Hematopoietic multipotent progenitor cell (in vitro differentiated cells): Measurements from ENCODE around the gene FMNL2. TPM values are rescaled to one million over a fixed set of nuclear protein-coding genes. Genes with fewer than 3 reads are reported as not detected.
"Not testable (repeated sequence)": the region's sequence is repeated elsewhere in the genome, so short reads cannot be mapped to it uniquely, and the experiment has no call there.

Experiments
- DNase-seq, 3 donors: peaks; one replicate each; pipeline ENCODE4 v3.0.0-alpha.2; 2011 to 2015; ENCODE audit warnings: low read depth in 2 of 3, low spot score in 2 of 3
- total RNA-seq: library from RNA; depleted of rRNA; stranded (reverse); fragments of >200 nt; gene quantifications from one replicate; pipeline ENCODE4 v1.2.3, GENCODE V29; 2012

Gene FMNL2
- total RNA-seq, 1 donor, result 0.54 TPM

DNA sequence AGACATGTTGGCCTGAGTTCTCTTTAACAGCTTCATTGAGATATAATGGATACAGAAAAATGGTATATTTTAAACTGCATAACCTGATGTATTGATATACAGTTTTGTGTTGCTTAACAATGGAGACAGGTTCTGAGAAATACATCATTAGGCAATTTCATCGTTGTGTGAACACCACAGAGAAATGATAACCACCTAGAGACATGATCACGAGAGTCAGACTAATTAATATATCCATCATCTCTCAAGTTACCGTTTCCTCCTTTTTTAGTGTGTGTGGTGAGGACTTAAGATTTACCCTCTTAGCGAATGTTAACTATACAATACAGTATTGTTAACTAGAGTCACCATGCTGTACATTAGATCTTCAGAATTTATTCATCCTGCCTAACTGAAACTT is 178.1 kb downstream of the FMNL2 start:
- no peak for DNase-seq

- DNase-seq, result no peak
Measured at GRCh38 chr2:152513681-152514080, 178.7 kb downstream of the FMNL2 start.

DNA sequence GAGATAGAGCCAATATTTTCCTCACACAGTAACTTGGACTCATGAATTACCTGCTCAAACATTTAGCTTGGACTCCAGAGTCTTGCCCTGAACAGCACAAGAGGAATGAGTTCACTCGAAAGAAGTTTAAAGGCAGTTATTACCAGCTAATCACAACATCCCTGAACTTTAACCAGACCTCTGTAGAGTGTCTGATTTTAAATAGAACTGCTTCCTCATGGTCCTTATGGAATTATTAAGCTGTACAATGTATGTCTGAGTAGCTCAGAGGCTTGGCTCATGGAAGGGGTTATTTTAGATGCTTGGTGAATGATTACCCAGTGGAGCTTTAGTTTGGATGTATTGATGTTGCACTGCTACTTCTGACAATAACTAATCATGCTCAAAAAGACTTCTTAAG is 183.1 kb downstream of the FMNL2 start:
- DNase-seq, result no peak

DNA sequence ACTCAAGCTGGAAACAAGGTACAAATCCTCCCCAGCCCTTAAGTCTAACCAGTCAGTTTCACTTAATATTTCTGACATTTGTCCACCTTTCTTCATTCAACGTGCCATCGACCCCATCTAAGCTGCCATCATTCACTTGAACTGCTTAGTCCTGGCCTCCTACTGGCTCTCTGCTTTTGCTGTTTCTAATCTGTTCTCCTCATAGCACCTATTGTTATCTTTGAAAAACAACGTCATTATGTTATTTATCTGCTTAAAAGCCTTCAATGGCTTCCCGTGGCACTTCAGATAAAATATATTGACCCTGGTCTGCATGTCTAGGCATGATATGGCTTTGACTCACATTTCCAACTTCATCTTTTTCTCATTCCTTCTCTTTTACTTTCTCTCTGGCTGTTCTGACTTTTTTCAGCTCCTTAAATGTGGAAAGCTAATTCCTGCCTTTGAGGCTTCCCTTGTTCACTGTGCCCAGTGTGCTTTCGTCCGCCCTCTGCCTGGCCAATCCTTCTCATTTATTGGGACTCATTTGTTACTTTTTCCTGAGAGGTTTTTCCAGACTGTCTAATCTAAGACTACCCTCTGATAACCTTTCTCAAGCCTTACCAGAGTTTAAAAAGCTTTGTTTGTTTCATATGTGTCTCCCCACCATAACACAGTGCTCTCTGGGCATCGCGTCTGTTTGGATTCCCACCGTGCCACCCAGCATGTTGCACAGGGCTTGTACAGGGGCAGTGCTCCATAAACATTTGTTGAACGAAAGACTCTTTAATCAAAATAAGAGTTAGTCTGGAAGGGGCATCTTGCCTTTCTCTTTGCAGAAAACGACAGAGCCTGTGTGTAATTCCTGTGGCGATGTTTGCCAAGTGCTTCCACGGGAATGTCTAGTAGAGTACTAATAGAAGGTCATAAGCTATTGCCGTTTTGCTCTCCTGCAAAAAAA is 183.9 kb downstream of the FMNL2 start:
- no peak for DNase-seq

DNA sequence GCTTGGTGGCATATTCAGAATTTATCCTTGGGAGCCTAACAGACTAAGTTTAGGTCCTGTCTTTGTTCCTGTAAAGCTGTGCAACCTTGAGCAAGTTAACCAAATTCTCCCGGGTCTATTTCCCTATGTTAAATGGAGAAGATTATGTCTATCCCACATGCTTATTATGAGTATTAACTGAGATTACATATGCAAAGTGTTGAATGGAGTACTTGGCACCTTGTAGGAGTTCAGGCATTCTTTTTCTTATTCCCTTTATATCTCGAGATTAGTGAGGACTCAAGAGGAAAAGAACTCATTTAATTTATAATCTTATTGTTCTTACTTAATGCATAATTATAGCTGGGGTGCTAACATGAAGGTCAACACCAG is 184.6 kb downstream of the FMNL2 start:
- no peak for DNase-seq

DNA sequence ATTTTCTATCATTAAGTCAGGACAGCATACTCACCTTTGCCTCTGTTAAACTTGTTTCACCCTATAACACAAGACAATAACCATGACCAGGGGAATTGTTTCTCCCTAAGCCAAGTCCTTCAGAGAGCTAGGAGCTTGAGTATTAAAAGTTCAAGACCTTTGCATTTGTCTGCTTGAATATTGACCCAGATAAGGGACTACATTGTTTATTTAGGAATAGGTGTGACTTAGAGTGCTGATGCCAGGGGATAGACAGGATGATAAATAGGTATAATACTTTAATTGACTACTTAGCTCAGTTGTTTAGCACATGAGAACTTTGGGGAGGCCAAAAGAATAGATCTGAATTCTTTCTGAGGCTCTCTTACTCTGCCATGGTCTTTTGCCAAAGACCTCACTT is 185.8 kb downstream of the FMNL2 start:
- no peak for DNase-seq

- DNase-seq, result not testable (repeated sequence)
Measured at GRCh38 chr2:152522446-152522845, 187.5 kb downstream of the FMNL2 start.

- DNase-seq, result no peak
Measured at GRCh38 chr2:152523091-152523490, 188.1 kb downstream of the FMNL2 start.

- DNase-seq, result no peak
Measured at GRCh38 chr2:152525277-152525838, 190.4 kb downstream of the FMNL2 start.

- DNase-seq, result no peak
Measured at GRCh38 chr2:152529420-152530115, 194.6 kb downstream of the FMNL2 start.

GRCh38 chr2:152532241-152532640 is 197.3 kb downstream of the FMNL2 start:
- no peak for DNase-seq

DNA sequence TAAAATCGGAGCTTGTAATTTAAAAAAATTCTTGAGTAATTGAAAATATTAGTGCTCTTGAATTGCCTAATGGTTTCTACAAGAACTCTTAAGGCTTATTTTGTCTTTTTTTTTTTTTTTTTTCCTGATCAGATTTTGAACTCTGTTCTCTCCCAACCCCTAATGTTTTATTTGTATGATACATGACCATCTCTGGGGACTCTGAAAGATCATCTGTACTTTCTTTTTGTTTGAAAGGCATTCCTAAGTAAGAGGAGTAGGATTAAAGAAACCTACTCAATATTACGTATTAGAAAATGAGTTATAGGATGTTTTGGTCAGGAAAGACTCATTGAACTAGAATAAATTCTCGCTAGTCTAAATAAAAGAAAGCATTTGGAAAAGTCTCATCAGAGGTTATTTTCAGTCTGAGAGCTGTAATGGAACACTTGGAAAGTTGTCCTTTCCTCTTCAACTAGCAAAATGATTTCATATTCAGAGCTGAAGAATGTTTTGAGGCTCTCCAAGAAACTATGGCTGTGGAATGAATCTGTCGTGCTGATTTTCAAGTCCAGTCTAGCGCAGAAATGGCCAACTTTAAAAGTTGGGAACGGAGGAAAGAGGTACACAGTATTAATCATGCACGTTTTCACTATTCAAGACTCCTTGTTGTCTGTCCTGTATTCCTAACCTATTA is 199.6 kb downstream of the FMNL2 start:
- DNase-seq, result no peak

DNA sequence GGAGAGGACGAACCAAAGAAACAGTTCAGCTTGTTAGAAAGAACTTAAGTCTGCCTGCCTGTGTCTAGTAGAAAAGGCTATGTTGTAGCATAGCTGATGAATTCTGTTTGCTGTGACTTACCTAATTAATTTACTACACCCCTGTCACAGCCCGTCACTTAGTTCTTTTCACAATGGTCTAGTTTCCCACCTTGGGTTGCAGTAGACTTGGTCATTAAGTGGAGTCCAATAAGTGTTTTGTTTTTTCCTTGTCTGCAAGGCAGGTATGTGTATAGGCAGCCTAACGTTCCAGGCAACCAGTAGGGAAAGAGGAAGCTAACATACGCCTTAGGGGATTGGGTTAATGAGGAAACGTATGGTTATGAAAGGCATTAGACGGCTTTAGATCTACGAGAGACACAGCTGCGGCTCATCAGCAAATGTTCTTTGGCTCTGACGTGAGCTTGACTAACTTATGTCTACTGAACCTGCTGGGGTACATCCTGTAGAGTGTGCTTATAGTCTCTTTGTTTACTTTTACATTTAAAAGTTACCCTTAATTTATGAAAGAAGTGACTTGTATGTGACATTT is 202.2 kb downstream of the FMNL2 start:
- no peak for DNase-seq

DNA sequence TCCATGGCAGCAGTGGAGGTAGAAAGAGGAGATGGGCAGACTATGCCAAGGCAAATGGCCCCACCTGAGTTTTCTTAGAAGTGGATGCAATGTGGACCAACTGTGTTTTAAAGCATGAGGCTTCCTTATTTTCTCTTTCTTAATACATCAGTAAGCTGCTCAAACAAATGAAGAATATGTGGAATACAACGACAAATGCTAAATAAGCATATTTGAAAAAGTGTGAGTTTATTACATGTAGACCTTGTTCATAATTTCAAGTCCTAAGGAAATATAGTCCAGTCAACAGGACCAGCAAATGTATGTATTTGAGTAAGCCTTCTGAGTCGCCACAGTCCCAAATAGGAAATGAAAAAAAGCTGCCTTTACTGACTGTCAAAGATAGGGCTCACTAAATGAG is 204.4 kb downstream of the FMNL2 start:
- no peak for DNase-seq

DNA sequence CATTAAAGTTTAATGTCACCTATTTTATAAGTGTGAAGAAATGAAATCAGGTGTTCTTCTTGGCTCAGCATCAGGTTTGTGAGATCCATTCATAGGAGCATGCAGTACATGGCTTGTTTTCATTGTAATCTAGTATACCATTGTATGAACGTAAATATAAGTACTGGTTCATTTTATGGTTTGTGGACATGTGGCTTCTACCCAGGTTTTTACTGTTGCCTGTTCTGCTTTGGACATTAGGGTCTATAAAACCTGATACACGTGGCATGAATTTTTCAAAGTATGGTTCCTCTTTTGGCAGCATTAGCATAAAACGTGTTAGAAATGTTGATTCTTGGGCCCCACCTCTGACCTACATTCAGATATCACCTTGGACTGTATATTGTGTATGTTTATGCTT is 206.7 kb downstream of the FMNL2 start:
- DNase-seq, result no peak

DNA sequence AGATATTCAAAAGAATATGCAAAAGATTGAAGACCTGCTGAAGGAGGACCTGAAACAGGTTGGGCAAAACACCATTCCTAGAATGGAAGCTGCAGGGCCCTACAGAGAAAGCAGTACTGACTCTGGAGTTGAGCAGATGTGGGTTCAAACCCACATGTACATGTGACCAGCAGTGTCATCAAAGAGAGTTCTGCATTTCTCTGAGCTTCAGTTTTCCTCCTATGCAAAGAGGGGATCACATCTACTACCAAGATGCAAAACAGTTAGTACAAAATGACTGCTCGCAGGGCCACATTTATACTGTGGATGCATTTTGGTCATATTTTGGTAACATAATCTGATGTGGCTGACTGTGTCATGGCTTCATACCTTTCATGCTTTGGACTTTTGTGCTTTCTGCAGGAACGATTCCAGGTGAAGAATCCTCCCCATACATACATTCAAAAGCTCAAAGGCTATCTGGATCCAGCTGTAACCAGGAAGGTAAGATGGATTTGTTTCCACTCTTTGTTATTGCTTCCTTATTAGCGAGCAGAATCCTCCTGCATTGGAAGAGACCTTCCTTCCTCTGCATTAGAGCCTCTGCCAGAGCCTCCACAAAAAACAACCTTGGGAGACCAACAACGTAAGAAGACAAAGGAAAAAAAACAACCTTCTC is 207.5 kb downstream of the FMNL2 start:
- no peak for DNase-seq

DNA sequence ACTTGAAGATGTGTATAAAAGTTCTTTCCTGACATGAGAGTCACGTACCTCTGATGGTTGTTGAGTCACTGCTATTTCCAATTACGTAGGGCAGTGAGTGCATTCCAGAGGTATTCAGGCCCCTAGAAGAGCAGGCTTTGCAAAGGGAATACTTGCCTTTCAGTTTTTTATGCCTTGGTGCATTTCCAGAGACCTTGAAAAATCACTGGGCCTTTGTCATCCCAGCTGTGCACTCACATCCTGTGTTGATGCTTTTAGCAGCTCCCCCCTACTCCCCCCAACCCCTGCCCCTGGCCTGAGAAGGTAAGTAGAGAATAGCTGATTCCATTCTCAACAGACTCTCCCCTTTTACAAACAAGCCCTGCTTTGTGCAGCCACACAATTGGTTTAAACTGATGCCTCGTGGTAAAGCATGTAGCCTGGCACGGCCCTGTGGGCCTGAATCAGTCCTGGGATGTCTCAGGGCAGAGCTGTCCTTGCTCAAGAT is 208.1 kb downstream of the FMNL2 start:
- DNase-seq, result no peak

- no peak for DNase-seq
Measured at GRCh38 chr2:152543717-152544116, 208.7 kb downstream of the FMNL2 start.

DNA sequence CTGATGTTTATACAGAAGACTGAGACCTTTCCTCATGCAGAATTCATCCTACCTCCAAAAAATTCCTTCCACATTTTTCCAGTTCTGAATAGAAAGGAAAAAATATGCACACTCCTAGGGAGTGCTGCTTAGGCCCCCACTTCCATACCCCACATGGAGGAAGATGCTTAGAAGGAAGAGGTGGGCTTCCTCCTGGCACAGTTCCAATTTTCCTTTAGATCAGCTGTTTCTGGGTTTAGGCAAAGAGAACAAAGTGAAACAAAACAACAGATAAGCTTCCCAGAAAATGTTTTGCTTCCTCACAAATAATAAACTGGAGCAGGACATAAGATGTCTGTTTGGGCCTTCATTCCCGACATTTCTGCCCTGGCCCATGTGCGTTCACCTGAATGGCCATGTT is 209.7 kb downstream of the FMNL2 start:
- DNase-seq, result no peak

GRCh38 chr2:152546230-152546837 is 211.4 kb downstream of the FMNL2 start:
- no peak for DNase-seq
